ENCODE data around the gene NTNG2.
A peak's percentile ranks its signal among the peaks of the same experiment; 100 is the strongest.

The NTNG2 gene

DNA sequence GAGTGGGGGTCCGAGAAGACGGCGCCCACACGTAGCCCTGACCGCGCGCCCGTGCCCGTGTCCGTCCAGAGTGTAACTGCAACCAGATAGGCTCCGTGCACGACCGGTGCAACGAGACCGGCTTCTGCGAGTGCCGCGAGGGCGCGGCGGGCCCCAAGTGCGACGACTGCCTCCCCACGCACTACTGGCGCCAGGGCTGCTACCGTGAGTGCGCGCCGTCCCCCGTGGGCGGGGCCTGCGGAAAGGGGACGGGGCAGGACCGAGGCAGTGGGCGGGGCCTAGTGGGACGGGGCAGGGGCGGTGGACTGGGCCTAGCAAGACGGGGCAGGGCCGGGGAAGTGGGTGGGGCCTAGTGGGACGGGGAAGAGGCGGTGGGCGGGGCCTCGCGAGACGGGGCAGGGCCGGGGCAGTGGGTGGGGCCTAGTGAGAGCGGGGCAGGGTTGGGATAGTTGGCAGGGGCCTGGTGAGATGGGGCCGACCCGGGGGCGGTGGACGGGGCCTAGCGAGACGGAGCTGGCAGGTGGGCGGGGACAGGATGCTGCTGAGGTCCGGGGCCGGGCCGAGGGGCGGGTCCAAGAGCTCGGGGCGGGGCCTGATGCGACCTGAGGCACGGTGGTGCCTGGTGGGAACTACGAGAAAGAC is 79.1 kb downstream of the NTNG2 start (continued):
- TF ChIP-seq, protein P1, sequence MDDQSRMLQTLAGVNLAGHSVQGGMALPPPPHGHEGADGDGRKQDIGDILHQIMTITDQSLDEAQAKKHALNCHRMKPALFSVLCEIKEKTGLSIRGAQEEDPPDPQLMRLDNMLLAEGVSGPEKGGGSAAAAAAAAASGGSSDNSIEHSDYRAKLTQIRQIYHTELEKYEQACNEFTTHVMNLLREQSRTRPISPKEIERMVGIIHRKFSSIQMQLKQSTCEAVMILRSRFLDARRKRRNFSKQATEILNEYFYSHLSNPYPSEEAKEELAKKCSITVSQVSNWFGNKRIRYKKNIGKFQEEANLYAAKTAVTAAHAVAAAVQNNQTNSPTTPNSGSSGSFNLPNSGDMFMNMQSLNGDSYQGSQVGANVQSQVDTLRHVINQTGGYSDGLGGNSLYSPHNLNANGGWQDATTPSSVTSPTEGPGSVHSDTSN (CRISPR knock-in tag; IDR thresholded peaks at IDR 0.05): peak; percentile 71; the same call in 1 of the 2 replicates
- TF ChIP-seq, protein P2, sequence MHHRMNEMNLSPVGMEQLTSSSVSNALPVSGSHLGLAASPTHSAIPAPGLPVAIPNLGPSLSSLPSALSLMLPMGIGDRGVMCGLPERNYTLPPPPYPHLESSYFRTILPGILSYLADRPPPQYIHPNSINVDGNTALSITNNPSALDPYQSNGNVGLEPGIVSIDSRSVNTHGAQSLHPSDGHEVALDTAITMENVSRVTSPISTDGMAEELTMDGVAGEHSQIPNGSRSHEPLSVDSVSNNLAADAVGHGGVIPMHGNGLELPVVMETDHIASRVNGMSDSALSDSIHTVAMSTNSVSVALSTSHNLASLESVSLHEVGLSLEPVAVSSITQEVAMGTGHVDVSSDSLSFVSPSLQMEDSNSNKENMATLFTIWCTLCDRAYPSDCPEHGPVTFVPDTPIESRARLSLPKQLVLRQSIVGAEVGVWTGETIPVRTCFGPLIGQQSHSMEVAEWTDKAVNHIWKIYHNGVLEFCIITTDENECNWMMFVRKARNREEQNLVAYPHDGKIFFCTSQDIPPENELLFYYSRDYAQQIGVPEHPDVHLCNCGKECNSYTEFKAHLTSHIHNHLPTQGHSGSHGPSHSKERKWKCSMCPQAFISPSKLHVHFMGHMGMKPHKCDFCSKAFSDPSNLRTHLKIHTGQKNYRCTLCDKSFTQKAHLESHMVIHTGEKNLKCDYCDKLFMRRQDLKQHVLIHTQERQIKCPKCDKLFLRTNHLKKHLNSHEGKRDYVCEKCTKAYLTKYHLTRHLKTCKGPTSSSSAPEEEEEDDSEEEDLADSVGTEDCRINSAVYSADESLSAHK (tag by site-specific recombination; IDR thresholded peaks at IDR 0.05): peak; percentile 24; the same call in 1 of the 2 replicates
- TF ChIP-seq, protein P3, sequence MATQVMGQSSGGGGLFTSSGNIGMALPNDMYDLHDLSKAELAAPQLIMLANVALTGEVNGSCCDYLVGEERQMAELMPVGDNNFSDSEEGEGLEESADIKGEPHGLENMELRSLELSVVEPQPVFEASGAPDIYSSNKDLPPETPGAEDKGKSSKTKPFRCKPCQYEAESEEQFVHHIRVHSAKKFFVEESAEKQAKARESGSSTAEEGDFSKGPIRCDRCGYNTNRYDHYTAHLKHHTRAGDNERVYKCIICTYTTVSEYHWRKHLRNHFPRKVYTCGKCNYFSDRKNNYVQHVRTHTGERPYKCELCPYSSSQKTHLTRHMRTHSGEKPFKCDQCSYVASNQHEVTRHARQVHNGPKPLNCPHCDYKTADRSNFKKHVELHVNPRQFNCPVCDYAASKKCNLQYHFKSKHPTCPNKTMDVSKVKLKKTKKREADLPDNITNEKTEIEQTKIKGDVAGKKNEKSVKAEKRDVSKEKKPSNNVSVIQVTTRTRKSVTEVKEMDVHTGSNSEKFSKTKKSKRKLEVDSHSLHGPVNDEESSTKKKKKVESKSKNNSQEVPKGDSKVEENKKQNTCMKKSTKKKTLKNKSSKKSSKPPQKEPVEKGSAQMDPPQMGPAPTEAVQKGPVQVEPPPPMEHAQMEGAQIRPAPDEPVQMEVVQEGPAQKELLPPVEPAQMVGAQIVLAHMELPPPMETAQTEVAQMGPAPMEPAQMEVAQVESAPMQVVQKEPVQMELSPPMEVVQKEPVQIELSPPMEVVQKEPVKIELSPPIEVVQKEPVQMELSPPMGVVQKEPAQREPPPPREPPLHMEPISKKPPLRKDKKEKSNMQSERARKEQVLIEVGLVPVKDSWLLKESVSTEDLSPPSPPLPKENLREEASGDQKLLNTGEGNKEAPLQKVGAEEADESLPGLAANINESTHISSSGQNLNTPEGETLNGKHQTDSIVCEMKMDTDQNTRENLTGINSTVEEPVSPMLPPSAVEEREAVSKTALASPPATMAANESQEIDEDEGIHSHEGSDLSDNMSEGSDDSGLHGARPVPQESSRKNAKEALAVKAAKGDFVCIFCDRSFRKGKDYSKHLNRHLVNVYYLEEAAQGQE (tag by site-specific recombination; IDR thresholded peaks at IDR 0.05): no peak
- peak; percentile 40; the same call in 1 of the 2 replicates for TF ChIP-seq KLF1 (tag by site-specific recombination; IDR thresholded peaks at IDR 0.05)
- no peak for TF ChIP-seq ZNF391 (tag by site-specific recombination; IDR thresholded peaks at IDR 0.05; ENCODE audit: borderline replicate concordance, low read depth)
- TF ChIP-seq SP3 (tag by site-specific recombination; IDR thresholded peaks at IDR 0.05): peak; percentile 94
- no peak for TF ChIP-seq ZBTB7A (tag by site-specific recombination; IDR thresholded peaks at IDR 0.05; ENCODE audit: low read depth)
- no peak for TF ChIP-seq ZNF335 (tag by site-specific recombination; conservative IDR thresholded peaks at IDR 0.05)
- TF ChIP-seq ZNF473 (tag by site-specific recombination; IDR thresholded peaks at IDR 0.05): no peak
- TF ChIP-seq, protein P4, sequence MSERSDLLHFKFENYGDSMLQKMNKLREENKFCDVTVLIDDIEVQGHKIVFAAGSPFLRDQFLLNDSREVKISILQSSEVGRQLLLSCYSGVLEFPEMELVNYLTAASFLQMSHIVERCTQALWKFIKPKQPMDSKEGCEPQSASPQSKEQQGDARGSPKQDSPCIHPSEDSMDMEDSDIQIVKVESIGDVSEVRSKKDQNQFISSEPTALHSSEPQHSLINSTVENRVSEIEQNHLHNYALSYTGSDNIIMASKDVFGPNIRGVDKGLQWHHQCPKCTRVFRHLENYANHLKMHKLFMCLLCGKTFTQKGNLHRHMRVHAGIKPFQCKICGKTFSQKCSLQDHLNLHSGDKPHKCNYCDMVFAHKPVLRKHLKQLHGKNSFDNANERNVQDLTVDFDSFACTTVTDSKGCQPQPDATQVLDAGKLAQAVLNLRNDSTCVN (tag by site-specific recombination; optimal IDR thresholded peaks at IDR 0.05): peak; percentile 3
- TF ChIP-seq ZNF221 (tag by site-specific recombination; IDR thresholded peaks at IDR 0.05; ENCODE audit: borderline replicate concordance): no peak
- no peak for TF ChIP-seq ZNF571 (tag by site-specific recombination; IDR thresholded peaks at IDR 0.05)
- TF ChIP-seq KLF9 (tag by site-specific recombination; IDR thresholded peaks at IDR 0.05; ENCODE audit: low read depth): peak; percentile 86
- TF ChIP-seq ZNF610 (tag by site-specific recombination; IDR thresholded peaks at IDR 0.05; ENCODE audit: borderline replicate concordance): no peak
- peak; percentile 90 for TF ChIP-seq OSR2 (tag by site-specific recombination; IDR thresholded peaks at IDR 0.05)
- peak; percentile 44; the same call in 1 of the 2 replicates for TF ChIP-seq ZNF10 (tag by site-specific recombination; IDR thresholded peaks at IDR 0.05)
- TF ChIP-seq SP2 (tag by site-specific recombination; IDR thresholded peaks at IDR 0.05): peak; percentile 92
- peak; percentile 94 for TF ChIP-seq ZFHX2 (tag by site-specific recombination; conservative IDR thresholded peaks at IDR 0.05)
- TF ChIP-seq, protein P5, sequence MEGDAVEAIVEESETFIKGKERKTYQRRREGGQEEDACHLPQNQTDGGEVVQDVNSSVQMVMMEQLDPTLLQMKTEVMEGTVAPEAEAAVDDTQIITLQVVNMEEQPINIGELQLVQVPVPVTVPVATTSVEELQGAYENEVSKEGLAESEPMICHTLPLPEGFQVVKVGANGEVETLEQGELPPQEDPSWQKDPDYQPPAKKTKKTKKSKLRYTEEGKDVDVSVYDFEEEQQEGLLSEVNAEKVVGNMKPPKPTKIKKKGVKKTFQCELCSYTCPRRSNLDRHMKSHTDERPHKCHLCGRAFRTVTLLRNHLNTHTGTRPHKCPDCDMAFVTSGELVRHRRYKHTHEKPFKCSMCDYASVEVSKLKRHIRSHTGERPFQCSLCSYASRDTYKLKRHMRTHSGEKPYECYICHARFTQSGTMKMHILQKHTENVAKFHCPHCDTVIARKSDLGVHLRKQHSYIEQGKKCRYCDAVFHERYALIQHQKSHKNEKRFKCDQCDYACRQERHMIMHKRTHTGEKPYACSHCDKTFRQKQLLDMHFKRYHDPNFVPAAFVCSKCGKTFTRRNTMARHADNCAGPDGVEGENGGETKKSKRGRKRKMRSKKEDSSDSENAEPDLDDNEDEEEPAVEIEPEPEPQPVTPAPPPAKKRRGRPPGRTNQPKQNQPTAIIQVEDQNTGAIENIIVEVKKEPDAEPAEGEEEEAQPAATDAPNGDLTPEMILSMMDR (tag by site-specific recombination; IDR thresholded peaks at IDR 0.05): peak; percentile 10; the same call in 1 of the 2 replicates
- TF ChIP-seq ZNF16 (tag by site-specific recombination; IDR thresholded peaks at IDR 0.05; ENCODE audit: low read depth): no peak
- no peak for TF ChIP-seq ZNF626 (tag by site-specific recombination; IDR thresholded peaks at IDR 0.05)
